PC-9 (cell line): ENCODE measurements around the gene TSPAN18.

ENCODE experiments used
- EZH2 ChIP-seq: fragments of 200-600 bp; sonication (generic); IDR thresholded peaks from 2 replicates; pipeline ENCODE4 v1.8.0; 2017; ENCODE audit warnings: antibody characterized with exemption, low read depth
- TF ChIP-seq, protein P1 (sequence below): fragments of 200-600 bp; sonication (generic); conservative IDR thresholded peaks from 2 replicates; pipeline ENCODE4 v1.6.1; 2017; ENCODE audit warnings: mixed run types, antibody characterized with exemption, mild to moderate bottlenecking, moderate library complexity

DNA sequence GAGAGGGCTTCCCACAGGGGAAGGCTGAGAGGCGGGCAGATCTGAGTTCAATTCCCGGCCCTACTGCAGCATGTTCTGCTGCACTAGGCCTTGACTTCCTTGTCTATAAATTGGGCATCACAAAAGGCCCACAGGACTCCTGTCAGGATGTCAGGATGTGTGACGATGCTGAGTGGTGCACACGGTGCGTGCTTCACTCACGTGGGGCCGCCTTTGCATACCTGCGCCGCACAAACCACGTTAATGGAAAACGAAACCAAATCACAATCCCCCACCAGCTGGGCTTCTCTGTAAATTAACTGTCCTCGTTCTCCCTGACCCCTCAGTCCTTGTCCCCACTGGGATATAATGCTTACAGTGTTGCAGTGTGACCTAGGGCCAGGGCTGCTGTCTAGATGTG is 32.3 kb upstream of the TSPAN18 start:
- TF ChIP-seq, protein P1, sequence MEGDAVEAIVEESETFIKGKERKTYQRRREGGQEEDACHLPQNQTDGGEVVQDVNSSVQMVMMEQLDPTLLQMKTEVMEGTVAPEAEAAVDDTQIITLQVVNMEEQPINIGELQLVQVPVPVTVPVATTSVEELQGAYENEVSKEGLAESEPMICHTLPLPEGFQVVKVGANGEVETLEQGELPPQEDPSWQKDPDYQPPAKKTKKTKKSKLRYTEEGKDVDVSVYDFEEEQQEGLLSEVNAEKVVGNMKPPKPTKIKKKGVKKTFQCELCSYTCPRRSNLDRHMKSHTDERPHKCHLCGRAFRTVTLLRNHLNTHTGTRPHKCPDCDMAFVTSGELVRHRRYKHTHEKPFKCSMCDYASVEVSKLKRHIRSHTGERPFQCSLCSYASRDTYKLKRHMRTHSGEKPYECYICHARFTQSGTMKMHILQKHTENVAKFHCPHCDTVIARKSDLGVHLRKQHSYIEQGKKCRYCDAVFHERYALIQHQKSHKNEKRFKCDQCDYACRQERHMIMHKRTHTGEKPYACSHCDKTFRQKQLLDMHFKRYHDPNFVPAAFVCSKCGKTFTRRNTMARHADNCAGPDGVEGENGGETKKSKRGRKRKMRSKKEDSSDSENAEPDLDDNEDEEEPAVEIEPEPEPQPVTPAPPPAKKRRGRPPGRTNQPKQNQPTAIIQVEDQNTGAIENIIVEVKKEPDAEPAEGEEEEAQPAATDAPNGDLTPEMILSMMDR, result no peak
- no peak for TF ChIP-seq EZH2
